WTC11 (cell line): ENCODE measurements around the gene CAPN2. TPM values are rescaled to one million over a fixed set of nuclear protein-coding genes. Genes with fewer than 3 reads are reported as not detected.

Experiments
- ATAC-seq: fragments of 200-7000 bp; cut with Tn5 transposase; 2 replicates; pipeline ENCODE4 v1.10.0; 2021; ENCODE audit warnings: mild to moderate bottlenecking, moderate library complexity
- CTCF ChIA-PET: fragments of 300-600 bp; sonication (Branson Sonifier 250); formaldehyde crosslinking; loops from one replicate; lab custom pipeline; 2021; ENCODE audit warnings: antibody characterized with exemption; lab: Charles Lee
- POLR2A ChIA-PET: fragments of 350-600 bp; sonication (Branson Sonifier 250); formaldehyde crosslinking; loops from one replicate; lab custom pipeline; 2021; ENCODE audit warnings: antibody characterized with exemption; lab: Charles Lee
- DNase-seq: peaks from one replicate; pipeline ENCODE4 v3.0.0; 2021; ENCODE audit warnings: low spot score
- H3K27ac Mint-ChIP-seq: 2 replicates; pipeline ENCODE4 v1.8.0; 2021; ENCODE audit warnings: mixed read lengths
- H3K27me3 Mint-ChIP-seq: 2 replicates; pipeline ENCODE4 v1.8.0; 2021; ENCODE audit warnings: low read depth, mild to moderate bottlenecking, moderate library complexity, mixed read lengths
- H3K36me3 Mint-ChIP-seq: 2 replicates; pipeline ENCODE4 v1.8.0; 2021; ENCODE audit warnings: mixed read lengths
- H3K4me1 Mint-ChIP-seq: 2 replicates; pipeline ENCODE4 v1.8.0; 2022; ENCODE audit warnings: mixed read lengths
- H3K4me3 Mint-ChIP-seq: 2 replicates; pipeline ENCODE4 v1.8.0; 2021; ENCODE audit warnings: mild to moderate bottlenecking, moderate library complexity, mixed read lengths
- H3K9me3 Mint-ChIP-seq: 2 replicates; pipeline ENCODE4 v1.8.0; 2021; ENCODE audit warnings: mixed read lengths
- E2F1 ChIP-seq: sonication (generic); formaldehyde crosslinking; IDR thresholded peaks from 2 replicates; pipeline ENCODE4 v1.8.0; 2022; ENCODE audit warnings: mild to moderate bottlenecking, missing genetic modification reagents
- E2F5 ChIP-seq: sonication (generic); formaldehyde crosslinking; IDR thresholded peaks from 2 replicates; pipeline ENCODE4 v1.8.1; 2022; ENCODE audit warnings: mild to moderate bottlenecking, moderate library complexity, missing genetic modification reagents
- ETV6 ChIP-seq: sonication (generic); formaldehyde crosslinking; IDR thresholded peaks from 2 replicates; pipeline ENCODE4 v1.8.1; 2022; ENCODE audit warnings: mild to moderate bottlenecking, missing genetic modification reagents
- IRF1 ChIP-seq: sonication (generic); formaldehyde crosslinking; IDR thresholded peaks from 2 replicates; pipeline ENCODE4 v1.8.0; 2023; ENCODE audit warnings: missing genetic modification reagents
- JUN ChIP-seq: sonication (generic); formaldehyde crosslinking; IDR thresholded peaks from 2 replicates; pipeline ENCODE4 v1.8.0; 2023; ENCODE audit warnings: mild to moderate bottlenecking, missing genetic modification reagents
- NR3C1 ChIP-seq: sonication (generic); formaldehyde crosslinking; conservative IDR thresholded peaks from 2 replicates; pipeline ENCODE4 v1.8.1; 2023; ENCODE audit warnings: low read depth, mild to moderate bottlenecking, missing genetic modification reagents
- OVOL2 ChIP-seq: fragments of 250-450 bp; sonication (Bioruptor Pico); IDR thresholded peaks from 2 replicates; pipeline ENCODE4 v1.9.0; 2021; ENCODE audit warnings: mild to moderate bottlenecking, borderline replicate concordance
- PRDM15 ChIP-seq: sonication (generic); formaldehyde crosslinking; IDR thresholded peaks from 2 replicates; pipeline ENCODE4 v1.8.0; 2022; ENCODE audit warnings: missing genetic modification reagents
- SP1 ChIP-seq: sonication (generic); formaldehyde crosslinking; conservative IDR thresholded peaks from 2 replicates; pipeline ENCODE4 v1.8.1; 2022; ENCODE audit warnings: missing genetic modification reagents
- ZNF423 ChIP-seq: fragments of 250-450 bp; sonication (Bioruptor Pico); IDR thresholded peaks from 2 replicates; pipeline ENCODE4 v2.1.2; 2022; ENCODE audit warnings: mild to moderate bottlenecking, moderate library complexity
- ZNF512 ChIP-seq: sonication (generic); formaldehyde crosslinking; IDR thresholded peaks from 2 replicates; pipeline ENCODE4 v1.8.1; 2022; ENCODE audit warnings: missing genetic modification reagents, borderline replicate concordance
- total RNA-seq: library from RNA; stranded (reverse); gene quantifications from 3 replicates; pipeline ENCODE4 v1.2.3, GENCODE V29; 2021

CAPN2 gene
- total RNA-seq, 1 experiment from 2014 or later: 21.3 TPM

GRCh38 chr1:223695941-223696340 is 16.4 kb upstream of the CAPN2 start (continued):
- TF ChIP-seq E2F1 (CRISPR knock-in tag) (no peak), ZNF512 (no peak), IRF1 (CRISPR knock-in tag) (no peak)

GRCh38 chr1:223700388-223700918 is 11.9 kb upstream of the CAPN2 start:
- Mint-ChIP-seq H3K9me3 (no peaks in the 10 kb centered on the region), H3K27me3 (peaks cover 2% of the 10 kb centered on the region; the same call in 1 of the 2 replicates), H3K4me1 (peaks cover 4% of the 10 kb centered on the region), H3K27ac (no peak overlapping the region), H3K36me3 (no peaks in the 10 kb centered on the region), H3K4me3 (no peak overlapping the region)
- DNase-seq (no peak), ATAC-seq (no peak)
- ChIA-PET CTCF (interaction anchor here (0.9 to 2.1 kb wide), 3 partner anchors 49 to 350 kb away, joined by 3 to 15 read pairs (median 4); no protein-coding TSS in a partner anchor), POLR2A (no interaction called here)
- no peak for TF ChIP-seq NR3C1 (CRISPR knock-in tag)
- TF ChIP-seq ZNF423 (CRISPR knock-in tag): no peak
- no peak for TF ChIP-seq E2F5 (CRISPR knock-in tag)
- no peak for TF ChIP-seq OVOL2
- TF ChIP-seq JUN (CRISPR knock-in tag): no peak
- no peak for TF ChIP-seq ETV6 (CRISPR knock-in tag)

GRCh38 chr1:223700942-223701637 is 11.2 kb upstream of the CAPN2 start:
- Mint-ChIP-seq H3K9me3 (no peaks in the 10 kb centered on the region), H3K4me1 (peaks cover 4% of the 10 kb centered on the region), H3K36me3 (no peaks in the 10 kb centered on the region), H3K4me3 (no peak overlapping the region), H3K27me3 (peaks cover 2% of the 10 kb centered on the region; the same call in 1 of the 2 replicates), H3K27ac (no peak overlapping the region)
- ChIA-PET CTCF (interaction anchor here (0.9 to 2.1 kb wide), 4 partner anchors 14 to 350 kb away, joined by 3 to 15 read pairs (median 4); no protein-coding TSS in a partner anchor), POLR2A (no interaction called here)
- no peak for TF ChIP-seq E2F1 (CRISPR knock-in tag)
- DNase-seq (no peak), ATAC-seq (peak; percentile 16; the same call in 1 of the 2 replicates)

GRCh38 chr1:223702735-223703667 is 9.3 kb upstream of the CAPN2 start:
- peaks cover 11% of the 10 kb centered on the region for H3K4me1 Mint-ChIP-seq
- ChIA-PET CTCF (interaction anchor here (1.1 kb wide), 1 partner anchor 146 kb away, joined by 3 read pairs; no protein-coding TSS in a partner anchor), POLR2A (no interaction called here)
- no peaks in the 10 kb centered on the region for H3K36me3 Mint-ChIP-seq
- H3K9me3 Mint-ChIP-seq: no peaks in the 10 kb centered on the region
- ATAC-seq (peak; percentile 14; the same call in 1 of the 2 replicates), DNase-seq (no peak)
- peaks cover 6% of the 10 kb centered on the region; the same call in 1 of the 2 replicates for H3K27me3 Mint-ChIP-seq
- TF ChIP-seq PRDM15 (peak; percentile 67), SP1 (no peak)
- no peak overlapping the region for H3K27ac Mint-ChIP-seq
- H3K4me3 Mint-ChIP-seq: no peak overlapping the region
